ENCODE data around the gene PIGV. TPM values are rescaled to one million over a fixed set of nuclear protein-coding genes. Genes with fewer than 3 reads are reported as not detected.

Gene PIGV
- total RNA-seq, 4 donors from 2014 or later = 9.5 to 20.3 (median 12.4) TPM

DNA sequence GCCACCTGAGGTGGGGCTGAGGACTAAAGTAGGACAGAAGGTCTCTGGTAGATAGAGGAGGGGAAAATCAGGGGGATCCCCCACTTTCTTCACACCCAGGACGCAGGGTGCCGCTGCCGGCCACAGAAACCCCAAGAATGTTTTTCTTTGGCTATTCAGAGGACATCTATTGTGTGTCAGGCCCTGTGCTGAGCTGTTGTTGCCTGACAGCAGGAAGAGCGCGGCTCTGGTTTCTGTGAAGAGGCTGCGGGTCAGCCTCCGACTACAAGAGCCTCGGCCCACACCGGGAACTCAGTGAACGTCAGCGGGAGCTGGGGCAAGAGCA lies 407 bp upstream of the PIGV start:
- DNase-seq = no peak
- H3K4me1 ChIP-seq = peaks cover 5 to 6% of the 10 kb centered on the region in 2 donors
- no peaks in the 10 kb centered on the region for H3K27me3 ChIP-seq
- H3K27ac ChIP-seq = peak overlapping the region; percentile 99 to 100
- intact Hi-C loops (cut with DNase I; ENCODE audit: low total_unique reads) = loop anchor here (10.0 kb wide), 1 partner anchor 283 kb away; no protein-coding TSS in a partner anchor
- H3K36me3 ChIP-seq = no peaks in the 10 kb centered on the region
- no peak for TF ChIP-seq POLR2A (IDR thresholded peaks at IDR 0.05)
- TF ChIP-seq, protein P1, sequence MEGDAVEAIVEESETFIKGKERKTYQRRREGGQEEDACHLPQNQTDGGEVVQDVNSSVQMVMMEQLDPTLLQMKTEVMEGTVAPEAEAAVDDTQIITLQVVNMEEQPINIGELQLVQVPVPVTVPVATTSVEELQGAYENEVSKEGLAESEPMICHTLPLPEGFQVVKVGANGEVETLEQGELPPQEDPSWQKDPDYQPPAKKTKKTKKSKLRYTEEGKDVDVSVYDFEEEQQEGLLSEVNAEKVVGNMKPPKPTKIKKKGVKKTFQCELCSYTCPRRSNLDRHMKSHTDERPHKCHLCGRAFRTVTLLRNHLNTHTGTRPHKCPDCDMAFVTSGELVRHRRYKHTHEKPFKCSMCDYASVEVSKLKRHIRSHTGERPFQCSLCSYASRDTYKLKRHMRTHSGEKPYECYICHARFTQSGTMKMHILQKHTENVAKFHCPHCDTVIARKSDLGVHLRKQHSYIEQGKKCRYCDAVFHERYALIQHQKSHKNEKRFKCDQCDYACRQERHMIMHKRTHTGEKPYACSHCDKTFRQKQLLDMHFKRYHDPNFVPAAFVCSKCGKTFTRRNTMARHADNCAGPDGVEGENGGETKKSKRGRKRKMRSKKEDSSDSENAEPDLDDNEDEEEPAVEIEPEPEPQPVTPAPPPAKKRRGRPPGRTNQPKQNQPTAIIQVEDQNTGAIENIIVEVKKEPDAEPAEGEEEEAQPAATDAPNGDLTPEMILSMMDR (IDR thresholded peaks at IDR 0.05) = no peak
- H3K9me3 ChIP-seq = no peaks in the 10 kb centered on the region
- H3K4me3 ChIP-seq = peak overlapping the region; percentile 58 to 95

DNA sequence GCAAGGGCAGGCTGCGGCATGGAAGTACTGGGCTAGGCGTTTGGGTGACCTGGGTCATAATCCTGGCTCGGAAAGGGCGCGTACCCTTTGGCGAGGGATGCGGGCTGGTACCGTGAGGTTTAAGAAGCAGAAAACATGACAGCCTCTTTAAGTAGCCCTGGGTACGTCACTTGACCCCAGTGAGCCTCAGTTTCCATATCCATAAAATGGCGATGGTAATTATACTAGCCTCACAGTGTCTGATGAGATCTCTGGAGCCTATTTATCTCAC lies 700 bp downstream of the PIGV start:
- H3K9me3 ChIP-seq = no peaks in the 10 kb centered on the region
- H3K4me1 ChIP-seq = peaks cover 5 to 6% of the 10 kb centered on the region in 2 donors
- peak overlapping the region; percentile 99 to 100 for H3K27ac ChIP-seq

DNA sequence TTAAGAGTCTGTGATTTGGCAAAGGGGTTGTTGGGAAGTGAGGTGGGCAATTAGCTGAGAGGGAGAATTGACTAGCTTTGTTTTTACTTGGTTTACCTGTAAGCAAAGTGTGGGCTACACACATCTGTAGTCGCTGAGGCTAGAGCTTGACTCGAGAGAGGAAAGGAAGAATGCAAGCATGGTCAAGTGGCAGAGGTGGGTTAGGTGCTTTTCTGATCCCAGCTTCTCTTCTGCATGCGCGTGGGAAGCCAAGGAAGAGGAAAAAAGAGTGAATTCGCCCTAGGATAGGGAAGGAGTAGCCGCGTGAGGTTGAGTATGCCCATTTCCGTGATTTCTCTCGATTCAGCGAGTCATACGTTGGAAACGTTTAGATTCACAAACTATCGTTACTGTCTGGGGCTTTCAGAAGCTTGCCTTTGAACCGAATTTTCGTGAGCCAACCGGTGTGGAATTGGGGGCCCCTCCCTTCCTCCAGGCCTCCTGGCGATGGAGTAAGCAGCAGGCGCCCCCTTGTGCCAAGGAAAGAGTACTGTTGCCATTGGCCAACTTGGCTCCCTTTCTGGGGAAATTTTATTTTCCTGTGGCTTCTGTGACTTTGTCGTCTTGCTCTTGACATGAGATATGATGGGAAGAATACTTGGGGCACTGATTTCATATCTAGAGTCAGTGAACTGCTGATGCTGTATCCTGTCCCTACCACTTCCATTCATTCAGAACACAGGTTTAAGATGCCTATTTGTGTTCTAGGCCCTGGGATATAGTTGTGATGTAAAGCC lies 1.3 kb downstream of the PIGV start:
- peak overlapping the region; percentile 58 to 95 for H3K4me3 ChIP-seq
- TF ChIP-seq, protein P1 (IDR thresholded peaks at IDR 0.05) = peak; percentile 97 to 99 (median 98)
- peak in 1 of 2 donors; percentile 30 for TF ChIP-seq POLR2A (IDR thresholded peaks at IDR 0.05)
- no peaks in the 10 kb centered on the region for H3K27me3 ChIP-seq
- H3K4me1 ChIP-seq = peaks cover 5 to 6% of the 10 kb centered on the region in 2 donors
- peak overlapping the region; percentile 99 to 100 for H3K27ac ChIP-seq
- intact Hi-C loops (cut with DNase I; ENCODE audit: low total_unique reads) = loop anchor here (2.0 to 10.0 kb wide), 3 partner anchors 92 to 284 kb away; partner anchors contain the start of gene ARID1A
- DNase-seq = peak; percentile 86 to 93
- H3K36me3 ChIP-seq = no peaks in the 10 kb centered on the region
- no peaks in the 10 kb centered on the region for H3K9me3 ChIP-seq

More for the DNA sequence above, 700 bp downstream of the PIGV start:
- intact Hi-C loops (cut with DNase I; ENCODE audit: low total_unique reads) = loop anchor here (2.0 to 10.0 kb wide), 3 partner anchors 92 to 284 kb away; partner anchors contain the start of gene ARID1A
- Histone ChIP-seq H3K27me3 (no peaks in the 10 kb centered on the region), H3K4me3 (peak overlapping the region; percentile 58 to 95), H3K36me3 (no peaks in the 10 kb centered on the region)
- TF ChIP-seq, protein P1 (IDR thresholded peaks at IDR 0.05) = no peak
- DNase-seq = no peak

DNA sequence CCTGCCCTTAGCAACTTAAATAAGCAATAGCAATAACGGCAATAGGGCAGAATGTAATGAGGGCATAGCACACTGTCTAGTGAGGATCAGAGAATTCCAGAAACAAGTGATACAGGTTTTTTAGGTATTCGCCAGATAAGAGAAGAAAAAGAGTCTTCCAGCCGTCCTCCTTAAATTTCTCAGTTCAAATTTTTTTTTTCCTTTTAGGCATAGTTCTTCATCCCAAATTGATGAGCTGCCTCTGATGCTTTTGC lies 1.8 kb downstream of the PIGV start:
- H3K27me3 ChIP-seq = no peaks in the 10 kb centered on the region
- H3K9me3 ChIP-seq = no peaks in the 10 kb centered on the region
- peaks cover 5 to 6% of the 10 kb centered on the region in 2 donors for H3K4me1 ChIP-seq
- intact Hi-C loops (cut with DNase I; ENCODE audit: low total_unique reads) = loop anchor here (2.0 to 10.0 kb wide), 3 partner anchors 93 to 285 kb away; partner anchors contain the start of gene ARID1A
- no peaks in the 10 kb centered on the region for H3K36me3 ChIP-seq
- no peak for TF ChIP-seq POLR2A (IDR thresholded peaks at IDR 0.05)
- TF ChIP-seq, protein P1 (IDR thresholded peaks at IDR 0.05) = no peak
- peak overlapping the region; percentile 99 to 100 for H3K27ac ChIP-seq
- H3K4me3 ChIP-seq = no peak overlapping the region
- no peak for DNase-seq

DNA sequence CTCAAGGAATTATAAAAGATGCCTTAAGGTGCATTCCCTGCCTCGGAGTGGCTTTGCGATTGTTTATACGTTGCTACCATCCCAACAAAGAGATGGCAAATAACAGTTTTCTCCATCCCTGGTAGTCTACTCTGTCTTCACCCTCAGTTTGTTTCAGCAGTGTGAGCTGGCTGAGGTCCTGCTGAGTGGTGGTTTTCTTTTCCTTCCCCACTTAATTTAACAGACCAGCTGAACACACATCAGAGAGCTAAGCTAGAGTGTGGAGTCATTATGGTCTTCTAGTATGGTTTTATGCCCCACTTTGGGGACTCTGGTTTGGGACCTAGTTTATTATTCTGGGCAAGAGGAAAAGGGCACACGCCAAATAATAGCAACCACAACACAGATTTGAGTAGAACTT lies 2.2 kb downstream of the PIGV start:
- H3K27ac ChIP-seq = no peak overlapping the region

More for the DNA sequence above, 2.2 kb downstream of the PIGV start:
- no peaks in the 10 kb centered on the region for H3K27me3 ChIP-seq
- no peaks in the 10 kb centered on the region for H3K9me3 ChIP-seq
- no peak overlapping the region for H3K4me3 ChIP-seq
- TF ChIP-seq POLR2A (IDR thresholded peaks at IDR 0.05) = no peak
- TF ChIP-seq, protein P1 (IDR thresholded peaks at IDR 0.05) = no peak
- intact Hi-C loops (cut with DNase I; ENCODE audit: low total_unique reads) = loop anchor here (2.0 to 10.0 kb wide), 3 partner anchors 93 to 285 kb away; partner anchors contain the start of gene ARID1A
- peaks cover 5 to 6% of the 10 kb centered on the region in 2 donors for H3K4me1 ChIP-seq
- DNase-seq = no peak
- H3K36me3 ChIP-seq = no peaks in the 10 kb centered on the region
